Omental fat pad (tissue), 4 donors: Measurements from ENCODE around the gene LRRC42. TPM values are rescaled to one million over a fixed set of nuclear protein-coding genes. Genes with fewer than 3 reads are reported as not detected.

Experiments used
- ATAC-seq: fragments of 150-250 bp; one replicate; pipeline ENCODE4 v1.9.1; 2016; ENCODE audit warnings: mild to moderate bottlenecking, moderate library complexity; ENCODE audit not compliant: low FRiP score
- DNase-seq: peaks from one replicate; pipeline ENCODE4 v3.0.0-alpha.2; 2019; ENCODE audit warnings: low spot score
- total RNA-seq, 4 donors: library from RNA; depleted of rRNA; stranded (reverse); fragments of >200 nt; gene quantifications; one replicate each; pipeline ENCODE4 v1.1.0, GENCODE V29; 2016
- TF ChIP-seq, protein P1 (sequence below), 3 donors: fragments of 450-650 bp; IDR thresholded peaks; one replicate each; pipeline ENCODE4 v1.5.1; 2016 to 2017; ENCODE audit warnings: antibody characterized with exemption in 3 of 3, mild to moderate bottlenecking in 3 of 3, moderate library complexity in 2 of 3

LRRC42 gene
- total RNA-seq, 4 donors from 2014 or later = 12.6 to 22.8 (median 16.7) TPM

DNA sequence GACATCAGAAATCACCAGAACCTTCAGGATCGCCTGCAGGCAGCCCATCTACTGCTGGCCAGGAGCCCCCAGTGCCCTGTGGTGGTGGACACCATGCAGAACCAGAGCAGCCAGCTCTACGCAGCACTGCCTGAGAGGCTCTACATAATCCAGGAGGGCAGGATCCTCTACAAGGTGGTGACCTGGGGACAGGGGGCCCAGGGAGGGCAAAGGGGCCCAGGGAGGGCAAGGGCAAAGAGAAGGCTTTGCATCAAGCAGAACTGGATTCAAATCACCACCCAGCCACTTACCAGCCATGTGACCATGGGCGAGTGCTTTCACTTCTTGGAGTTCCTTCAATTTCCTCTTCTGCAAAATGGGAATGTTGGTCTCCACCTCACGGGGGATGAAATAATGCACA lies 40.0 kb upstream of the LRRC42 start:
- ATAC-seq = no peak
- TF ChIP-seq, protein P1, sequence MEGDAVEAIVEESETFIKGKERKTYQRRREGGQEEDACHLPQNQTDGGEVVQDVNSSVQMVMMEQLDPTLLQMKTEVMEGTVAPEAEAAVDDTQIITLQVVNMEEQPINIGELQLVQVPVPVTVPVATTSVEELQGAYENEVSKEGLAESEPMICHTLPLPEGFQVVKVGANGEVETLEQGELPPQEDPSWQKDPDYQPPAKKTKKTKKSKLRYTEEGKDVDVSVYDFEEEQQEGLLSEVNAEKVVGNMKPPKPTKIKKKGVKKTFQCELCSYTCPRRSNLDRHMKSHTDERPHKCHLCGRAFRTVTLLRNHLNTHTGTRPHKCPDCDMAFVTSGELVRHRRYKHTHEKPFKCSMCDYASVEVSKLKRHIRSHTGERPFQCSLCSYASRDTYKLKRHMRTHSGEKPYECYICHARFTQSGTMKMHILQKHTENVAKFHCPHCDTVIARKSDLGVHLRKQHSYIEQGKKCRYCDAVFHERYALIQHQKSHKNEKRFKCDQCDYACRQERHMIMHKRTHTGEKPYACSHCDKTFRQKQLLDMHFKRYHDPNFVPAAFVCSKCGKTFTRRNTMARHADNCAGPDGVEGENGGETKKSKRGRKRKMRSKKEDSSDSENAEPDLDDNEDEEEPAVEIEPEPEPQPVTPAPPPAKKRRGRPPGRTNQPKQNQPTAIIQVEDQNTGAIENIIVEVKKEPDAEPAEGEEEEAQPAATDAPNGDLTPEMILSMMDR (IDR thresholded peaks at IDR 0.05) = no peak
- DNase-seq = no peak

DNA sequence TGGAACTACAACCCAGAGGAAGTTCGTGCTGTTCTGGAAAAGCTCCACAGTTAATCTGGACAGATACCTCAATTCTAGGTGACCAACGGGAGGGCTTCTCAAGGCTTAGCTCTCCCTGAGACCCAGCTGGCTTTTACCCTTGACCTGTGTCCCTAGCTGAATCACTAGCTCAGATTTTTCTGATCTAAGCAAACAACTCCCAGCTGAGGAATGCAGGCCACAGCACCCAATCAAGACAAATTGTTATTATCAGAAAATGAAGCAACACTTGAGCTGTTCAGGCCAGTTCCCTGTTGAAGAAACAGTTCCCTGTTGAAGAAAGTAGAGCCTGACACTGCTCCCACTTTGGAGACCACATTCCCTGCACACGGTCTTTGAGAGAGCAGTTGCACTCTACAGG lies 36.2 kb upstream of the LRRC42 start:
- ATAC-seq = peak; percentile 73
- DNase-seq = no peak
- TF ChIP-seq, protein P1 (IDR thresholded peaks at IDR 0.05) = no peak

DNA sequence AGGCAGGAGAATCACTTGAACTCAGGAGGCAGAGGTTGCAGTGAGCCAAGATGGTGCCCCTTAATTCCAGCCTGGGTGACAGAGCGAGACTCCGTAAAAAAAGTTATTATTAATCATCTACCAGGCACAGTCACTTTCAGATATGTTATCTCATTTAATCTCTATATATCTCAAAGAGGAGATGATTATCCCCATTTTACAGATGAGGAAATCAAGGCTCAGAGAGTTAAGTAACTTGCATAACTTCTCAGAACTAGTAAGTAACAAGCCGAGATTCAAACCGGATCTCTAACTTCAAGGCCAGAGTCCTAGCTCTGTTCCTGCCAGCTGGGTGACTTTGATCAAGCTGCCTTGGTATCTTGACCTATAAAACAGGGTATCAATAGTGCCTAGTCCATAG lies 34.7 kb upstream of the LRRC42 start:
- no peak for ATAC-seq
- DNase-seq = no peak
- TF ChIP-seq, protein P1 (IDR thresholded peaks at IDR 0.05) = no peak

DNA sequence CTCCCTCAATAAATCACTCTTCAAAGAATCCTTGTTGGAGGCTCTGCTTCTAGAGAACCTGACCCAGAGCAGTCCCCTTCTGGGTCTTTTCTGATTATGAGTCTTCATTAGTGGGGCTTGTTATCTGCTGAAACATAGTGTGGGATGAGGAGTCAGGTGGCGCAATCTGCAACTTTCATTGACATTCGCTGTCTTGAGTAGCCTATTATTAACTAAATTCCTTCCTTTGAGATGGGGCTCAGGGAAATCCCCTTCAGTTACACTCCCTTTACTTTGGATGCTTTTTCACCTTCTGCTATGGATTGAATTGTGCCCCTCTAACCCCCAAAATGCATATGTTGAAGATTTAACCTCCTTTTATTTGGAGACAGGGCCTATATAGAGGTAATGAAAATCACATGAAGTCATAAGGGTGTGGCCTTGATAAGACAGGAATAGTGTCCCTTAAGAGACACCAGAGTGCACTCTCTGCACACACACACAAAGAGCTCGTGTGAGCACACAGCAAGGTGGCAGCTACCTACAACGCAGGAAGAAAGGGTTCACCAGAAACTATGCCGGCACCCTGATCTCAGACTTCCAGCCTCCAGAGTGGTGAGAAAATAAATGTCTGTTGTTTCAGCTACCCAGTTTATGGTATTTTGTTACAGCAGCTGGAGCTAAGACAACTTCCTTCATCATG lies 32.7 kb upstream of the LRRC42 start:
- DNase-seq (no peak), ATAC-seq (no peak)
- TF ChIP-seq, protein P1 (IDR thresholded peaks at IDR 0.05) = no peak

DNA sequence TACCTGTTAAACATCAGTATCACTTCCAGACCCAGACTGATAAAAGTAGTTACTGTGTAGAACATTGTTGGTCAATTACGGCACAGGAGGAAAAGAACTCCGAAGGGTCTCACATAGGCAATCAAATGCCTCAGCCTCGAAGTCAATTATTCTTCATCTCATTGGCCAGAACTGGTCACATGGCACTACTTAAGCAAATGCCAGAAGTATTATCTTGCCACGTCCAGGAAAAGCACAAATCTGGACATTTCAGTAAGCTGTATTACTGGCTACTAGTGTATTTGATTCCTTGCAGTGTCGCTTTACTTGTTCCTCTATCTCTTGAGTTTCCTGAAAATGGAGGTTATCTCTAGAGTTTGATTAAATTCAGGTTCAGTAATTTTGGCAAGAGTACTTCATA lies 27.8 kb upstream of the LRRC42 start:
- no peak for ATAC-seq
- TF ChIP-seq, protein P1 (IDR thresholded peaks at IDR 0.05) = no peak

DNA sequence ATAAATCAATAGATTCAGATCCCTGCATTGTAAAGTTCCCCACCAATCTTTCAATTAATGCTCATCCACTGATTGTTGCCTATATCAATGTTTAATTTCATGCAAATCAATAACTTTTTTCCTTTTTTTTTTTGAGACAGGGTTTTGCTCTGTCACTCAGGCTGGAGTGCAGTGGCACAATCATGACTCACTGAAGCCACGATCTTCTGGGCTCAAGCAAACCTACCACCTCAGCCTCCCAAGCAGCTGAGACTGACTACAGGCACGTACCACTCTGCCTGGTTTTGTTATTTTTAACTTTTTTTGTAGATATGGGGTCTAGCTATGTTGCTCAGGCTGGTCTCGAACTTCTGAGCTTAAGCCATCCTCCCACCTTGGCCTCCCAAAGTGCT lies 26.5 kb upstream of the LRRC42 start:
- DNase-seq = no peak
- ATAC-seq = no peak
- TF ChIP-seq, protein P1 (IDR thresholded peaks at IDR 0.05) = no peak

More for the DNA sequence above, 27.8 kb upstream of the LRRC42 start:
- no peak for DNase-seq

DNA sequence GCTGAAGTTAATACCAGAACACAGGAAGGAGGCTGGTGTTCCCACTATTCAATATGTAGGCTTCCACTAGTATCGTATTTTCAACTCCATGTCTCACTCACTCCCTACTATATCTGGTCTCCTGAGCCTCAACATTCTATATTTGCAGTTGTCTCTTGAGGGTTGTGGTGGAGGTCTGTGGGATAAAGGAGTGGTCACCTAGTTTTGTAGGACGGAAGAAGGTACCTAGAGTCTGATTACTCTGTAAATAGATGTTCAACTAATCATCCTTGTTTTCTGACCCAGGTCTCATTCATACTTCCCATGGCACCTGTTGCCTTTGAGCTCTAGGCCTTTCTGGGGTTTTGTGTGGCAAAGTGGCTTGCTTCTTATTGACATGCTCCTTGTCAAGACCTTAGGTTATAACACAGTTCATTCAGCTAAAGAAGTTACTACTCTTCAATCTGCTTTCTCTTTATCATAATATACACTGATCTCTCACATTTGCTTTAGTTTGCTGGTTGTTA lies 18.7 kb upstream of the LRRC42 start:
- no peak for DNase-seq
- ATAC-seq = no peak
- TF ChIP-seq, protein P1 (IDR thresholded peaks at IDR 0.05) = no peak
